Esophagus muscularis mucosa (tissue), 3 donors: Measurements from ENCODE around the gene PHF19.

ENCODE experiments used
- POLR2AphosphoS5 ChIP-seq, 2 donors: sonication (generic); formaldehyde crosslinking; IDR thresholded peaks; one replicate each; pipeline ENCODE4 v1.6.1; 2017; ENCODE audit warnings: antibody characterized with exemption in 2 of 2
- TF ChIP-seq, protein P1 (sequence below), 3 experiments: fragments of 200-600 bp in 2 of 3; fragments of 450-650 bp in 1 of 3; sonication (generic) in 2 of 3; IDR thresholded peaks; one replicate each; pipeline ENCODE4 v1.5.1; 2017 to 2019; ENCODE audit warnings: antibody characterized with exemption in 3 of 3, mild to moderate bottlenecking in 2 of 3, moderate library complexity in 1 of 3

DNA sequence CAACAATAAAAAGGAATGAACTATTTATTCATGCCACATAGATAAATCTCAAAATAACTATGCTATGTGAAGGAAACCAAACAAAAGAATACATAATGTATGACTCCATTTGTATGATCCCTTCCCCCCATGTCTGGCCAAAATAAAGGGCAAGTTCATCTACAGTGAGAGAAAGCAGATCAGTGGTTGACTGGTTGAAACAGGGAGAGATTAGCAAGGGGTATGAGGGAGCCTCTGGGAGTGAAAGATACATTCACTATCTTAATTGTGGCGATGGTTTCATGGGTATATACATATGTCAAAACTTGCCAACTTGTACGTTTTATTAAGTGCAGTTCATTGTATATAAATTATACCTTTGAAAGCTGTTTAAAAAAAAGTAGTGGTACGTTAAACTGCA, 39.1 kb downstream of the PHF19 start:
- TF ChIP-seq POLR2AphosphoS5 (IDR thresholded peaks at IDR 0.05), result no peak
- TF ChIP-seq, protein P1, sequence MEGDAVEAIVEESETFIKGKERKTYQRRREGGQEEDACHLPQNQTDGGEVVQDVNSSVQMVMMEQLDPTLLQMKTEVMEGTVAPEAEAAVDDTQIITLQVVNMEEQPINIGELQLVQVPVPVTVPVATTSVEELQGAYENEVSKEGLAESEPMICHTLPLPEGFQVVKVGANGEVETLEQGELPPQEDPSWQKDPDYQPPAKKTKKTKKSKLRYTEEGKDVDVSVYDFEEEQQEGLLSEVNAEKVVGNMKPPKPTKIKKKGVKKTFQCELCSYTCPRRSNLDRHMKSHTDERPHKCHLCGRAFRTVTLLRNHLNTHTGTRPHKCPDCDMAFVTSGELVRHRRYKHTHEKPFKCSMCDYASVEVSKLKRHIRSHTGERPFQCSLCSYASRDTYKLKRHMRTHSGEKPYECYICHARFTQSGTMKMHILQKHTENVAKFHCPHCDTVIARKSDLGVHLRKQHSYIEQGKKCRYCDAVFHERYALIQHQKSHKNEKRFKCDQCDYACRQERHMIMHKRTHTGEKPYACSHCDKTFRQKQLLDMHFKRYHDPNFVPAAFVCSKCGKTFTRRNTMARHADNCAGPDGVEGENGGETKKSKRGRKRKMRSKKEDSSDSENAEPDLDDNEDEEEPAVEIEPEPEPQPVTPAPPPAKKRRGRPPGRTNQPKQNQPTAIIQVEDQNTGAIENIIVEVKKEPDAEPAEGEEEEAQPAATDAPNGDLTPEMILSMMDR (IDR thresholded peaks at IDR 0.05), result no peak
